GM18517 (cell line): ENCODE measurements around the gene MTPN.

Experiments used
- ATAC-seq: cut with Tn5 transposase; IDR thresholded peaks from one replicate; pipeline ENCODE4 v1.9.1; 2021; ENCODE audit warnings: mild to moderate bottlenecking, moderate library complexity; ENCODE audit not compliant: unreplicated experiment

MTPN gene

GRCh38 chr7:135899458-135900064 lies 77.6 kb downstream of the MTPN start:
- no peak for ATAC-seq

- ATAC-seq = no peak
These were observed 78.9 kb downstream of the MTPN start for GRCh38 chr7:135898226-135898625.

- ATAC-seq = no peak
These were observed 82.3 kb downstream of the MTPN start for GRCh38 chr7:135894816-135895215.

GRCh38 chr7:135889823-135890222 lies 87.3 kb downstream of the MTPN start:
- no peak for ATAC-seq

GRCh38 chr7:135888740-135889139 lies 88.4 kb downstream of the MTPN start:
- no peak for ATAC-seq

- no peak for ATAC-seq
These were observed 90.6 kb downstream of the MTPN start for GRCh38 chr7:135886345-135887132.

- no peak for ATAC-seq
These were observed 92.5 kb downstream of the MTPN start for GRCh38 chr7:135884495-135885232.

- no peak for ATAC-seq
These were observed 97.9 kb downstream of the MTPN start for GRCh38 chr7:135879233-135879632.

- ATAC-seq = no peak
These were observed 98.9 kb downstream of the MTPN start for GRCh38 chr7:135878284-135878683.

- ATAC-seq = no peak
These were observed 99.4 kb downstream of the MTPN start for GRCh38 chr7:135877805-135878204.
